ENCODE data around the gene SLC8A1. TPM values are rescaled to one million over a fixed set of nuclear protein-coding genes. Genes with fewer than 3 reads are reported as not detected.

SLC8A1 gene
- total RNA-seq, 4 donors from 2014 or later, result 2.2 to 45.0 (median 9.6) TPM

GRCh38 chr2:40197121-40197520 lies 254.8 kb downstream of the SLC8A1 start:
- no peak for TF ChIP-seq POLR2A (IDR thresholded peaks at IDR 0.05)
- TF ChIP-seq, protein P1, sequence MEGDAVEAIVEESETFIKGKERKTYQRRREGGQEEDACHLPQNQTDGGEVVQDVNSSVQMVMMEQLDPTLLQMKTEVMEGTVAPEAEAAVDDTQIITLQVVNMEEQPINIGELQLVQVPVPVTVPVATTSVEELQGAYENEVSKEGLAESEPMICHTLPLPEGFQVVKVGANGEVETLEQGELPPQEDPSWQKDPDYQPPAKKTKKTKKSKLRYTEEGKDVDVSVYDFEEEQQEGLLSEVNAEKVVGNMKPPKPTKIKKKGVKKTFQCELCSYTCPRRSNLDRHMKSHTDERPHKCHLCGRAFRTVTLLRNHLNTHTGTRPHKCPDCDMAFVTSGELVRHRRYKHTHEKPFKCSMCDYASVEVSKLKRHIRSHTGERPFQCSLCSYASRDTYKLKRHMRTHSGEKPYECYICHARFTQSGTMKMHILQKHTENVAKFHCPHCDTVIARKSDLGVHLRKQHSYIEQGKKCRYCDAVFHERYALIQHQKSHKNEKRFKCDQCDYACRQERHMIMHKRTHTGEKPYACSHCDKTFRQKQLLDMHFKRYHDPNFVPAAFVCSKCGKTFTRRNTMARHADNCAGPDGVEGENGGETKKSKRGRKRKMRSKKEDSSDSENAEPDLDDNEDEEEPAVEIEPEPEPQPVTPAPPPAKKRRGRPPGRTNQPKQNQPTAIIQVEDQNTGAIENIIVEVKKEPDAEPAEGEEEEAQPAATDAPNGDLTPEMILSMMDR (IDR thresholded peaks at IDR 0.05), result no peak
- Histone ChIP-seq H3K4me3 (no peak overlapping the region), H3K36me3 (no peaks in the 10 kb centered on the region), H3K4me1 (peaks cover 0 to 20% (median 0%) of the 10 kb centered on the region in 3 donors), H3K27me3 (no peaks in the 10 kb centered on the region), H3K27ac (no peak overlapping the region), H3K9me3 (no peaks in the 10 kb centered on the region)
- whole genome bisulfite sequencing, 2 donors, result 61 to 66% methylated on average over 5 of the region's 5 CpGs
- DNase-seq, result no peak
- intact Hi-C loops (cut with DNase I), result no loop called here

DNA sequence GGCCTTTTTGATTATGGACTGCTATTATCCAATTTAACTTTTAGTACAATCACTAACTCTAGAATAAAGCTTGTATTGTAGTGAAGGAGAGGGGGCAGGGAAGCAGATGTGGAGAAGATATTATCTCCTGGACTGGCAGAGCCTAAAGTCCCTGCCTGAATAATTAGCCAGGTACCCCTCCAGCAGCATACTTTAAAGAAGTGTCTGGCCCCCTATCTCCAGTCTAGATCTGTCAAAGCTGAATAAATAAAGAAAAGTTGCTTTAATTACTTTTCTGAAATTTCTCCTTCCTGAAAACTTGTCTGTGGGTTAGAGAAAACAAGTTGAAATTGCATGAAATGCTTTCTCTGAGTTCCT lies 258.2 kb downstream of the SLC8A1 start:
- intact Hi-C loops (cut with DNase I), result no loop called here
- no peak for DNase-seq
- Histone ChIP-seq H3K9me3 (no peaks in the 10 kb centered on the region), H3K27ac (no peak overlapping the region), H3K4me1 (peaks cover 0 to under 1% (median 0%) of the 10 kb centered on the region in 3 donors), H3K4me3 (no peak overlapping the region), H3K36me3 (no peaks in the 10 kb centered on the region), H3K27me3 (no peaks in the 10 kb centered on the region)
- no peak for TF ChIP-seq POLR2A (IDR thresholded peaks at IDR 0.05)
- TF ChIP-seq, protein P1 (IDR thresholded peaks at IDR 0.05), result no peak

GRCh38 chr2:40192864-40193669 lies 258.8 kb downstream of the SLC8A1 start:
- Histone ChIP-seq H3K27me3 (no peaks in the 10 kb centered on the region), H3K4me3 (no peak overlapping the region), H3K4me1 (no peaks in the 10 kb centered on the region), H3K36me3 (no peaks in the 10 kb centered on the region), H3K27ac (no peak overlapping the region), H3K9me3 (no peaks in the 10 kb centered on the region)
- 44 to 48% methylated on average over 6 of the region's 6 CpGs for WGBS, 2 donors
- no peak for DNase-seq
- intact Hi-C loops (cut with DNase I), result no loop called here
- TF ChIP-seq, protein P1 (IDR thresholded peaks at IDR 0.05), result no peak
- no peak for TF ChIP-seq POLR2A (IDR thresholded peaks at IDR 0.05)

DNA sequence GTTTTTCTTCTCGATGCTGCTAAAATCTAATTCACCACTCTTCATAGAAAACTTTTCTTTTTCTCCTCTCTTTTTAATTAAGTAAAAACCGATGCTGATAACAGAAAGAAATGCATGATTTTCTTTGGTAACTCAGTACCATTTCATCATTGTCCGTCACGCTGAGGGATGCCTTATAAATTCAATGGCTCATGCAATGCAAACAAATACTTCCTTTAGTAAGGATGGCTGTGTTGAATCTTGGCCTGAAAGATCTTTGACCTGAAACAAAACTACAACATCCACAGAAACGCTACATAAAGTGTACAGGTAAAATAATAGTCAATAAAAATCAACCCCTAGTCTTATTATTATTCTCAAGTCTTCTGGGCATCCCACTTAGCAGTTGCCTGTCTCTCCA lies 261.4 kb downstream of the SLC8A1 start:
- intact Hi-C loops (cut with DNase I), result no loop called here
- H3K9me3 ChIP-seq, result no peaks in the 10 kb centered on the region

DNA sequence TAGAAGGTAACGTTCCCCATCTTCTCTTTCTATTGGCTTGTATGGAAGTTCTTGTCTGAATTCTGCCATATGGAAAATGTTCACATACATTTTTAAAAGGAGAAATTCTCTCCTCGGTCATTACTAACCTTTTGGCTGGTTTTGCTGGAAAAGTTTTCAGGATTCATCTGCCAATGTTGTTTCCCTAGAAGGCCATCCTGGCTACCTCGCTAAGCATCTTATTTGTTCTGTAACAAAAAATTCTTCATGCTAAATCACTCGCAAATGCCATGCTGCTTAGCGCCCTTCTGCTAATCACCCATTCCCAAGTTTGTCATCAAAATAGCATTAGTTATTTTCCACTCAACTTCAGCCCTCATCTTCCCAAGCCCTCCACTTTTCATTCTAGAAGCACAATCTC lies 262.0 kb downstream of the SLC8A1 start:
- Histone ChIP-seq H3K27me3 (no peaks in the 10 kb centered on the region), H3K4me3 (no peak overlapping the region), H3K27ac (no peak overlapping the region), H3K9me3 (no peaks in the 10 kb centered on the region), H3K4me1 (no peaks in the 10 kb centered on the region), H3K36me3 (no peaks in the 10 kb centered on the region)
- TF ChIP-seq, protein P1 (IDR thresholded peaks at IDR 0.05), result no peak
- no peak for TF ChIP-seq POLR2A (IDR thresholded peaks at IDR 0.05)
- 69 to 76% methylated on average over 5 of the region's 5 CpGs for WGBS, 2 donors
- DNase-seq, result no peak
- intact Hi-C loops (cut with DNase I), result no loop called here

More for the DNA sequence above, 261.4 kb downstream of the SLC8A1 start:
- TF ChIP-seq POLR2A (IDR thresholded peaks at IDR 0.05), result no peak
- TF ChIP-seq, protein P1 (IDR thresholded peaks at IDR 0.05), result no peak
- Histone ChIP-seq H3K4me3 (no peak overlapping the region), H3K4me1 (no peaks in the 10 kb centered on the region), H3K27me3 (no peaks in the 10 kb centered on the region), H3K27ac (no peak overlapping the region), H3K36me3 (no peaks in the 10 kb centered on the region)
- DNase-seq, result no peak
- WGBS, 2 donors, result 56 to 69% methylated on average over 5 of the region's 5 CpGs
